D721Med (cell line): ENCODE results near the gene SLC37A4.
A peak's percentile ranks its signal among the peaks of the same experiment; 100 is the strongest.

Source experiments
- DNase-seq: peaks from one replicate; pipeline ENCODE4 v3.0.0; 2011; ENCODE audit warnings: low spot score; ENCODE audit not compliant: insufficient read length
- FAIRE-seq: peaks from 2 replicates; lab custom pipeline; 2011; peaks lifted over from hg19 to GRCh38; lab: Jason Lieb, UNC
- TF ChIP-seq, protein P1 (sequence below): IDR thresholded peaks from 2 replicates; pipeline ENCODE4 v1.5.1; 2012; ENCODE audit warnings: mild to moderate bottlenecking, control low read depth; ENCODE audit not compliant: insufficient read depth; ENCODE audit errors: missing control alignments

The SLC37A4 gene

DNA sequence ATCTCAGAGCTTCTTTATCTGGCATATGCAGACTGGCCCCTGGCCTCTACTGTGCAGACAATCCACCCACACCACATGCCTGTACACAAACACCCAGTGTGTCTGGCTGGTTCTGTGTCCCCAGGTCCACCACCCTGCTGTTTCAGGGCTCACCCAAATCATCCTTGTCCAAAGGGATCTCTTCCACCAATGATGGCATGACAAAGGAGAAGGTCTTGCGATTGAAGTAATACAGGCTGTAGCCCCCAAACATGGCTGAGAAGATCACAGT, 1.7 kb downstream of the SLC37A4 start:
- DNase-seq (no peak), FAIRE-seq (no peak)
- TF ChIP-seq, protein P1, sequence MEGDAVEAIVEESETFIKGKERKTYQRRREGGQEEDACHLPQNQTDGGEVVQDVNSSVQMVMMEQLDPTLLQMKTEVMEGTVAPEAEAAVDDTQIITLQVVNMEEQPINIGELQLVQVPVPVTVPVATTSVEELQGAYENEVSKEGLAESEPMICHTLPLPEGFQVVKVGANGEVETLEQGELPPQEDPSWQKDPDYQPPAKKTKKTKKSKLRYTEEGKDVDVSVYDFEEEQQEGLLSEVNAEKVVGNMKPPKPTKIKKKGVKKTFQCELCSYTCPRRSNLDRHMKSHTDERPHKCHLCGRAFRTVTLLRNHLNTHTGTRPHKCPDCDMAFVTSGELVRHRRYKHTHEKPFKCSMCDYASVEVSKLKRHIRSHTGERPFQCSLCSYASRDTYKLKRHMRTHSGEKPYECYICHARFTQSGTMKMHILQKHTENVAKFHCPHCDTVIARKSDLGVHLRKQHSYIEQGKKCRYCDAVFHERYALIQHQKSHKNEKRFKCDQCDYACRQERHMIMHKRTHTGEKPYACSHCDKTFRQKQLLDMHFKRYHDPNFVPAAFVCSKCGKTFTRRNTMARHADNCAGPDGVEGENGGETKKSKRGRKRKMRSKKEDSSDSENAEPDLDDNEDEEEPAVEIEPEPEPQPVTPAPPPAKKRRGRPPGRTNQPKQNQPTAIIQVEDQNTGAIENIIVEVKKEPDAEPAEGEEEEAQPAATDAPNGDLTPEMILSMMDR = no peak

DNA sequence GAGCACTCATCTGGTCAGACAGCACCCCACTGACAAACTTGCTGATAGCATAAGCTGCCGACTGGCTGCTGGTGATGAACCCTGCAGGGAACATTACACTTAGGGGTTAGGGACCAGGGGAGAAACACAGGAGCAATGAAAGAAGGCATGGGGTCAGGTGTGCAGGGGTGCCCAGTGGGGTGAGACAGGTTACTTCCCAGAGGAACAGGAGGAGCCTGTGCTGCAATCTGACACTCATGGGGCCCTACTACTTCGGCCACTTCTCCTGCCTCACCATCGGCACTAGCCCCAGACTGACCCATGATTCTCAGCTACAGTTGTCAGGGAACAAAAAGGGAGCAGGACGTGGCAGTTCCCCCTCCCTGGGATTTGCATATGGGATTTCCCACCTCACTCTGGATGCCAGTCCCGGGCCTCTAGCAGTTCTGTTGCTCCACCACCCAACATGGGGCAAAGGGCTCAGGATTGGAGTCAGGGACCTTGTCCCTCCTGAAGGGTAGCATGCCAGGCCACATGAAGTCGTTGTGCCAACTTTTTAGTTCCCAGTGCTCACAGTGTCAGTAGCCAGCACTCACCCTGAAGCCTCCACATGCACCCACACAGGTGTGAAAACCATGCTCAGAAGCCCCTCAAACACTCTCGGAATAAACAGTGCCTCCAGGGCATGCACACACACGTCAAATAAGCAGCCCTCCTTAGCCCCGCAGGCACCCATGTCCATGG, 2.2 kb downstream of the SLC37A4 start:
- TF ChIP-seq, protein P1 = no peak
- peak; percentile 7 for DNase-seq
- no peak for FAIRE-seq

DNA sequence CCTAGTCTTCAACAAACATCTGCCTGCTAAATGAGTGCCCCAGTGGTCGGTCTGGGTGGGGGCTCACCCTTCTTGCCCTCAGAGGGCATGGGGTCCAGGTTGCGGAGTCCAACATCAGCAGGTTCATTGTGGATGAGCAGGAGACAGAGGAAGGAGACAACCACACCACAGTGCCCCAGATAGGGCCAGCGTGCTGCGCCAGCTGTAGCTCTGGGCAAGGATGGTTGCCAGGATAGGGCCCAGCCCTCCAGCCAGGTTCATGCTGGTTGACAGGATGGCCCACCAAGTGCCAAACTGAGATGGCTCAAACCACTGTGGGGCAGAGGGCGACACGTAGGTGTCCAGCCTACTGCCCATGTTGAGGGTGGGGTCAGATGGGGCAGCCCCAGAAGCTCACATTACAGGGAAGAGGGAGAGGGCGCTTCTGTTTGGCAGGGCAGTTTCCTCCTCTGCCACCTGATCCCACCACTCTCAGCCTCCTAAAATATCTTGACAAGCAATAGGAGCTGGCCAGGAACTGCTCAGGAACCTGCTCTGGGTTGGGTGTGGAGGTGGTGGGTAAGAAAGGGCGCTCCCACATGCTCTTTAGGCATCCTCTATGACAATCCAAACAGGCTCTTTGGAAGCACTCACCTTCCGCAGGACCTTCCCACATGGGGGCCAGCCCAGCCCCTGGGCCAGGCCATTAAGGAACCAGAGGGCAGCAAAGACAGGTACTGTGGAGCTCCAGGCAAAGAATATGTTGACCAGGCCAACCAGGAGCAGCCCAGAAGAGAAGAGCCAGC, 2.9 kb downstream of the SLC37A4 start:
- DNase-seq (no peak), FAIRE-seq (no peak)

DNA sequence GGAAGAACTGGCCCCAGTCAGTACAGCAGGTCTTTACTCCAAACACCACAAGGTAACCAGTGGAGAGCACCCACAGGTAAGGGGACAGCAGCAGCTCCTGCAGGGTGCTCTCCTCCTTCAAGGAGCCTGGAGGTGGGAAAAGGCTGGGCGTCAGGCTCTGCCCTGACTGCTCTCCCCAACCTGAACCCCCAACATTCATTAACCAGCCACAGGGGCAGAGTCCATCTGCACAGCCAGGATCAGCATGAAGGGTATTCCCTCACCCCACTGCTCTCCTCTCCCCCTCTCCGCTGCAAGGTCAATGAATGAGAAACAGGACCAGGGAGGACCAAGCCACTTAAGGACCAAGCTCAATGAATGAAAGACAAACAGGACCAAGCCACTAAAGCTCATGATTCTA, 3.7 kb downstream of the SLC37A4 start:
- TF ChIP-seq, protein P1 = no peak
- DNase-seq (peak; percentile 9), FAIRE-seq (no peak)

More for the DNA sequence above, 2.9 kb downstream of the SLC37A4 start:
- TF ChIP-seq, protein P1 = no peak

DNA sequence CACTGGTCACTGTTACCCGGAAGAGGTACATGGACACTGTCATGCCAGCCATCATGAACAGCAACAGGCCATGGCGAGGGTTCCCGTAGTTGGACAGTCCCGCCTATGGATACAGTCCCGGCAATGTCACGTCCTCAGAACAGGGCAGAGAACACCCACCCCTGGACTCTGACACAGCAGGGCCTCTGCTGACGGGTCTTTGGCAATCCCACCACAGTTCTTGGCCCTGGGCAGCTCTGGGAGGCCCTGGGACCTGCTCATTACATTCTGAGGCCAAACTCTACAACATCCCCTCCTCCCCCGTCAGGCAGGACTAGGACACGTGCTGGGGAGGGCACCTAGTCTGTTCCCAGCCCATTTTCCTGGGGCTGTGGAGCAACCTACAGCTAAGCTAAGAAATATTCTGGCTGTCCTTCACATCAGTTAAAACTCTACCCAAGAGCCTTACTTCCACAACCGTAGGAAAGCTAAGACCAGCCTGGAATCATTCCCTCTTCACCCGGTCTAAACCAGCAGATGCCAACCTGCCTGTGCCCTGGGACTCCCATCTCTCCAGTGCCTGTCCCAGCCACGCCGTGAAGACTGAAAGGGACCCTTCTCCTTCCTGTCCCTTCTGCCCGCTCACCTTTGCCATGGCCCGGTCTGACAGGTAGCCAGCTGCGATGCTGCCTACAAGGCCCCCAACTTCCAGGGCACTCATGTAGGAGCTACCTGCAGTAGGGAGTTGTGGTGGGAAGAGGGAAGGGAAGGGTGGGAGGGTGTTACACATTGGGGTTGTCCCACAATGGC, 4.5 kb downstream of the SLC37A4 start:
- no peak for FAIRE-seq
- TF ChIP-seq, protein P1 = no peak
- DNase-seq = no peak

DNA sequence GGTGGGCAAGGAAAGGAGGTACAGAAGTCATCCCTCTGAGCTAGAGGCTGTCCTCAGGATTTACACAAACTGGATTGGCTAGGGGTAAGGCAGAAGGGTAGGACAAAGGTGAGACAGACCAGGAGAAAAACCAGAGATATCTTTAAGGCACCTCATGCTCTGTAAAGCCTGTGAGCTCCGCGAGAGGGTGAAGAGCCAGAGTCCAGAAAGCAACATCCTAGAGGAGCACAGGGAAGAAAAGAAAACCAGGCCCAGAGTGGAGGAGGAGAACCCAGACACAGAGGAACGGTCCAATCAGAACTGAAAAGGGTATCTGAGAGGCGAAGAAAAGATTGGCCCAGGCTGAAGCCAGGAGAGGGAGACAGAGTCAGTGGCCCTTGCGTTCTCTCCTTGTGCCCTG, 5.1 kb downstream of the SLC37A4 start:
- DNase-seq (no peak), FAIRE-seq (no peak)
- TF ChIP-seq, protein P1 = no peak

DNA sequence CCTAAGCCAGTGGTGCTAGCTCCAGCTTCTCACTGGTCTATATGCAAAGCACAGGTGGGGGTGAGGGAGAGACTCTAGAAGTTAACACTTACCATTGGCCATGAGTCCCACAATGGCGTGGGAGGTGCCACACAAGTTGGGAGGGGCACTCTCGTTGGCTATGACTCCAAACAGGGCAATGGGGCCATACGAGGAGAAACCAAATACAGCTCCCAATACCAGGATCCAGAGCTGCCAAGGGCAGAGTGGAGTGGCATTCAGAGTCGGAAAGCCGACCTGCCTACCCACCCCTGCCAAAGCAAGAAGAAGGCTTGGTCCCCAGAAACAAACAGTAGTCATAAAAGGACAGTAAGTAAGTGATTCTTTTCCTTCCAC, 5.6 kb downstream of the SLC37A4 start:
- FAIRE-seq = no peak
- TF ChIP-seq, protein P1 = no peak
- DNase-seq = no peak
